B cell (primary cell): ENCODE data around the gene GMFB.

Experiments
- CTCF ChIP-seq: fragments of 200-600 bp; IDR thresholded peaks from one replicate; pipeline ENCODE4 v1.8.0; 2022; ENCODE audit warnings: antibody characterized with exemption, mild to moderate bottlenecking
- EZH2 ChIP-seq: IDR thresholded peaks from 2 replicates; pipeline ENCODE4 v1.6.1; 2012; ENCODE audit warnings: borderline replicate concordance, low read depth, mild to moderate bottlenecking, moderate library complexity, low read length; ENCODE audit not compliant: insufficient read depth, poor library complexity, severe bottlenecking

DNA sequence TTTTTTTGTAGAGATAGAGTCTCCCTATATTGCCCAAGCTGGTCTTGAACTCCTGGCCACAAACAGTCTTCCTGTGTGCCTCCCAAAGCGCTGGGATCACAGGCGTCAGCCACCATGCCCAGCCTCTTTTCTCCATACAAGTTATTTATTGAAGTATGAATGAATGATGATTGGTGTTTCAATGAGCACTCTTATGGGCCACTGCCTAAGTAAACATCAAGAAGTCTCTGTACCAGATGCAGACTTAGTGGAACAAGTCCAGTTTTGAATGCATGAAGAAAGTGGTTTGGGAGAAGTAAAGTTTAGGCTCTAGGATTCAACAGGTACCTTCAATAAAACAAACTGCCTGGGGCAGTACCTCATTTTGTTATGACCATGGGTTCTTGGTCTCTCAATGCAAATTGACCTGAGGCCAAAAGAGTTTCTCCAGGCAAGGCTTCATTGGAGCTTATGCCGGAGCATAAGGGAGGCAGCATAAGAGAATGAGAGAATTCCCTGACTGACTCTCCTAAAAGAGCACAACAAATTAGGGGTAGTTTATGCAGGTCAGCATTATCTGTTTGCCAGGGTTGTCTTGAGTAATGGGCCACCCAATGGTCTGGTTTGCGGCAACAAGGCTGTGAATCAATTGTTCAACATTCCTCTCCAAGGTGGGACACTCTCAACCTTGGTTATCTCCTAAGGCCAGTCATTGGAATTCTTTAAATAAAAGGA, 1.1 kb upstream of the GMFB start:
- no peak for TF ChIP-seq CTCF
- no peak for TF ChIP-seq EZH2
